CD1c-positive myeloid dendritic cell (primary cell): ENCODE results near the gene PIAS4.

Experiments
- DNase-seq: peaks from one replicate; pipeline ENCODE4 v3.0.0-alpha.2; 2016; ENCODE audit errors: extremely low spot score

Gene PIAS4

DNA sequence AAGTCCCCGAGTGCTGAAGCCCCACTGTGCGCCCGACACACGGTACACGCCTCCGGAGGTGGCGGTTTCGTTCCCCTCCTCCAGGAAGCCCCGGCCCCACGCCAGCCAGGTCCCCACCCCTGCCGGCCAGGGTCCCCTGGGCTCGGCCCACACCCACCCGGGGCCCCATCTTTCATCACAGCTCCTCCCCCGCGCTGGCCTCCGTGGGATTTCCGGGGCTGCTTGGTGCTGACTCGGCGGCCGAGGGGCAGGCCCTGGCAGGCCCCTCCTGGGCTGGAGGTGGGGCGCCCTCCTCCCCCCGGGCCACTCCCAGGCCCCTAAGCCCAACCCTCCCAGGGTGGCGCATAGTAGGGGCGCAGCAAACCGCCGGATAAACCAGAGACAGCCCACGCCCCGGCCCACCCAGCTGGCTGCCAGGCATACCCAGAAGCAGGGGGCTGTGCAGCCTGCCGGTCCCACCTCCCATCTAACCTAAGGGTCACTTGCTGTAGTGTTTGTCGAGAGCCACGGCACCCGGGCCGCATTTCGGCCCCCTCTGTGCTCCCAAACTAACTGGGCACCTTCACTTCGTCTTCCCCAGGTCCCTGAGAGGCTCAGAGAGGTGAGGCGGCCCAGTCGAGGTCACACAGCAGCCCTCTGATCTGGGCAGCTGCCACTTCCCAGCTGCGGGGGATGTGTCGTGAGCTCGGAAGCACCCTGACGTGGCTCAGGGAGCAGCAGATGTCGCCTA is 52.5 kb downstream of the PIAS4 start:
- peak; percentile 59 for DNase-seq

DNA sequence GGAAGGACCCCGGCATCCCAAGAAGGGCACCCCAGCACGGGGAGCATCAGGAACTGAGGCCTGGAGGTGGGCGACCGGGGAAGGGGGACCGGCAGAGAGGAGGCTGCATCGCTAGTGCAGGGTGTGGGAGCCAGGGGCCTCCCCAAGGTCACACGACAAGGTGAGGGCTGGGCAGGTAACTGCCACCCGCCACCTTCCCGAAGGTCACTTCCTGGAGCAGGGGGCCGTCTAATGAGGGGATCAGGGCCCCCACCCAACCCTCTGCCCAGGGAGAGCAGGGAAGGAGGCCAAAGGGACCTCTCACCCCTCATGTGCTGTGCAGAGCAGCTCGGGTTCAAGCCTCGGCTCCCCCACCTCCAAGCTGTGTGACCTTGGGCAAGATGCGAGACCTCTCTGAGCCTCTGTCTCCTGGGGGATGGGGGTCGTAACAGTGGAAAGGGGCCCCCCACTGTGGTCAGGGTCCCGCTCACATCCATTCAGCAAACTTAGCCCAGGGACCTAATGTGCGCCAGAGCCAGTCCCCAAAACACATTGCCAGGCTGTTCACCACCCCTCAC is 53.2 kb downstream of the PIAS4 start:
- no peak for DNase-seq

DNA sequence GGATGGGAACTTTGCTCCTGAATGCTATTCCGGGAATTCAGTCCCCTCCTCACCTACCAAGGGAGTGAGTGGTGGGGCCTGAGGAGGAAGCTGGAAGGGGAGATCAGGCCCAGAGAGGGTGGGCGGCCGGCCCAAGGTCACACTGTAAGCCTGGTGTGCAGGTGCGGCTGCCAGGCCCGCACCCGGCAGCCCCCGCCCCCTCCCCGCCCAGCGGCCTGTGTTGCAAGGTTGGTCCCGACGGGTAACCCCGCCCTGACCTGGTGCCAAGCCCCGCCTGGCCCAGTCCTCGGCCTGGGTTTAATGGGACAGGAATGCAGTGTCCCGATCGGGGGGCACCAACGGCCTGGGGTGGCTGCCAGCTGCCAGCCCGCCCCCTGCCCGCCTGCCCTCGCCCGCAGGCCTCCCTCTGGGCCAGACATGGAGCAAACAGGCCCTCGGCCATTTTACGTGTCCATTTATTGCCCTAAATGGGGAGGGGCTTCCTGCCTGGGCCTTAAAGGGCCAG is 53.7 kb downstream of the PIAS4 start:
- DNase-seq = peak; percentile 31

DNA sequence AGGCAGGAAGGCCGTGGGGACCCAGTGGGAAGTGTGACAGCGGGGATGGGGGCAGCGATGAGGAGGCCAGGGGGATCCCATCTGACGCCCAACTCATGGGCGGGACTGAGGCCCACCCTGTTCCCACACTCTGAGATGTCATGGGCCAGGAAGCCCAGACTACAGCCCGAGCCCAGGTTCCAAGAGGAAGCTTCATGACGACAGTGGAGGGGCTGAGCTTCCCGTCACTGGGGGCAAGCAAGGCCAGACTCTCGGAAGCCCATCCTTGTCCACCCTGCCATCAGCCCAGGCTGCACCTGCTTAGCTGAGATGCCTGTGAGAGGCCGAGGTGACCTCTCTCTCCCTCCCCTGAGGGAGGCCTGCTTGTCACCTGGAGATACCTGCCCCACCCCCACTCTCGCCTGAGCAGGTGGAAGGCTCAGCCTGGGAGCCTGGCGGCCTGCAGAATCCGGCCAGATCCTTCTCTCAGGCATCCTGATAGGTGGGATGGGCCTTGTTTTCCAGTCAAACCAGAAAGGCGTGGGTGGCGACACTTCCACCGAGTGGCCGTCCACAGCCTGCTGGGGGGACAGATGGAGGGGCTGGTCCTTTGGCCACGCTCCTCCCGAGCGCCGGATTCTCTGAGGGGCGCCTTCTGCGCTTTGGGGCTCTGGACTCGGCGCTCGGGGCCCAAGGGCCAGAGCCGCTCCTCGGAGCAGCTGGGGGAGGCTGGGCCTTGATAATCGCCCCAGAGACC is 54.3 kb downstream of the PIAS4 start:
- DNase-seq = no peak

- no peak for DNase-seq
These were observed 55.2 kb downstream of the PIAS4 start for GRCh38 chr19:4062419-4063368.

GRCh38 chr19:4063369-4064148 is 56.0 kb downstream of the PIAS4 start:
- DNase-seq = no peak

DNA sequence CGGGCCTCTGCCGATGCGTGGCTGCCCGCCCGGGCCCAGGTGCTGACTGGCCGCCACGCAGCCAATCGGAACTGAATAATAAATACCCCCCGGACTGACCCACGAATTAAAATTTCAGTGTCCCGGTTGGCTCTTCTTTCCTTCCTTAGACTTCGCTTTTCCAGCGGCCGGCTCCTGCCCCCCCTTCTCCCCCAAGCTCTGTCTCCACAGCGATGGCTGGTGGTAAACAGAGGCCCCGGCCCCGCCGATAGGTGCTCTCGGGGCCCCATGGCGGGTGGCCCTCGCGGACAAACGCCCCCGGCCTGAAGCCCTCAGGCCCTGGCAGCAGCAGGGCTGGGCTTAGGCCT is 56.6 kb downstream of the PIAS4 start:
- no peak for DNase-seq

- peak; percentile 45 for DNase-seq
These were observed 57.1 kb downstream of the PIAS4 start for GRCh38 chr19:4064496-4065260.

DNA sequence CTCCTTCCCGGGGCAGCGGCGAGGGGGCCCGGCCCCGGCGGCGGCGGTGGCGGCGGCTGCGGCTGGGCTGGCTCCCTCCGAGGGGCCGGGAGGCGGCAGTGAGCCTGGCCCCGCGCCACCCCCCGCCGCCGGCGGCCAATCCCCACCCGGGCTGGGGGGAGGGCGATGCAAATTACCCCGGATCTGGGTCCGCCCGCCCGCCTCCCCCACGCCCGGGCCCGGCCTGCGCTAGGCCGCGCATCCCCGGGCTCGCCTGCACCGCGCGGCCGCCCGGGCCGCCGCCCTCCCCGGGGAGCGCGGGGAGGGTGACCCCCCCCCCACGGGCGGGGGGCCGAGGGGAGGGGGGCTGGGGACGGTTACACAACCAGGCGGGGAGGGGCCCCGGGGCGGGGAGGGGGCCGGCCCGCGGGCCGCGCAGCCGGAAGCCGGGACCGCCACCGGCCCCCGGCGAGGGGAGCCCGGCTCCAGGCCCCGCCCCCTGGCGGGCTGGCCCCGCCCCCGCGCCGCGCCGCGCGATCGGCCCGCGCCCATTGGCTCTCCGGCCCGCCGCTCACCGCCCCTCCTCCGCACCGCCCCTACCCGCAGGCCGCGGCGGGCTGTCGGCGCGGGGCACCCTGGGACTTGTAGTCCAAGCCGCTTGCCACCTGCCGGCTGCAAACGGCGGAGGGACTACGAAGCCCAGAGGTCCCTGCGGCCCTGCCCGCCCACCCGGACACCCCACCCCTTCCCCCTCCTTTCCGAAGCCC is 58.1 kb downstream of the PIAS4 start:
- peak; percentile 98 for DNase-seq

- DNase-seq = no peak
These were observed 58.7 kb downstream of the PIAS4 start for GRCh38 chr19:4066176-4066606.

GRCh38 chr19:4066682-4067395 is 59.3 kb downstream of the PIAS4 start, which contains the start of gene ZBTB7A:
TSS of gene ZBTB7A (minus strand) at chr19:4066899. CDS start at chr19:4055232, 11,667 bp downstream.
- peak; percentile 85 for DNase-seq

- DNase-seq = peak; percentile 53
These were observed 60.0 kb downstream of the PIAS4 start for GRCh38 chr19:4067396-4068046.

DNA sequence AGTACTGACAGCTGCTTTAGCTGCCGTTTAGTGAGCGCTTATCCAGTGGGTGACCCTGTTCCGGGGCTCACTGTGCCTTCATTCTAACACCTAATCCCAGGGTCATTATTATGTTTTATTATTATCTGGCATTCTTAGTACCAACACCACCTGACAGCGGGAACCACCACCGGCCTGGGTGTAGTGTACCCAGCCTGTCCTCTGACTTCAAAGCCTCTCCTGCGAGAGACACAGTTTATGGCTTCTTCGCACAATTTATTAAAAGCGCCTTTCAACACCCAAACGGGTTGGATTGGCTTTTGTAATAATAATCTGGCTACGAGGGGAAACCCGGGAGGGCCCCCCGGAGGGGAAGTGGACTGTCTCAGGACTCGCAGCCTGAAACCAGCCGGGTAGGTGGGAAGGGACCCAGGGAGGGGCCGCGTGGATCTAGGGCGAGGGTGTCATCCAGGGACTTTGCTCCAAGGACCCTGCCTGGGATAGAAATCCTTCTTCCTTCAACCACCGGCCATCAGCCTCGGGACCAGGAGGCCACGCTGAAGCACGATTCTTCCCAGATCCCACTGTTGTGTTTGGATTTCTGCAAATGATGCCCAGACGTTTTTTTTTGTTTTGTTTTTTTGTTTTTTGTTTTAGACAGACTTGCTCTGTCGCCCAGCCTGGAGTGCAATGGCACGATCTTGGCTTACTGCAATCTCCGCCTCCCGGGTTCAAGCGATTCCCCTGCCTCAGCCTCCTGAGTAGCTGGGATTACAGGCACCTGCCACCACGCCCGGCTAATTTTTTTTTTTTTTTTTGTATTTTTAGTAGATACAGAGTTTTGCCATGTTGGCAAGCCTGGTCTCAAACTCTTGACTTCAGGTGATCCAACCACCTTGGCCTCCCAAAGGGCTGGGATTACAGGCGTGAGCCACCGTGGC is 60.8 kb downstream of the PIAS4 start:
- DNase-seq = peak; percentile 72

GRCh38 chr19:4069331-4069959 is 61.9 kb downstream of the PIAS4 start:
- DNase-seq = peak; percentile 75

DNA sequence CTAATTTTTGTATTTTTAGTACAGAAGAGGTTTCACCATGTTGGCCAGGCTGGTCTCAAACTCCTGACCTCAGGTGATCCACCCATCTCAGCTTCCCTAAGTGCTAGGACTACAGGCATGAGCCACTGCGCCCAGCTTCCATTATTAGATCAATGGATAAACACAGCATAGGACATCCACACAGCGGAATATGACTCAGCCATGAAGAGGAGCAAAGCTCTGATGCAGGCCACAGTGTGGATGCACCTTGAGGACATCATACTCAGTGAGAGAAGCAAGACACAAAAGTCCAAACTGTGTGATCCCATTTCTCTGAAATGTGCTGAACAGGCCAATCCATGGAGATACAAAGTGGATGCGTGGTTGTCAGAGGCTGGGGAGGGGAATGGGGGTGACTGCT is 64.1 kb downstream of the PIAS4 start:
- no peak for DNase-seq

- DNase-seq = peak; percentile 93
These were observed 67.8 kb downstream of the PIAS4 start for GRCh38 chr19:4075373-4075772.

DNA sequence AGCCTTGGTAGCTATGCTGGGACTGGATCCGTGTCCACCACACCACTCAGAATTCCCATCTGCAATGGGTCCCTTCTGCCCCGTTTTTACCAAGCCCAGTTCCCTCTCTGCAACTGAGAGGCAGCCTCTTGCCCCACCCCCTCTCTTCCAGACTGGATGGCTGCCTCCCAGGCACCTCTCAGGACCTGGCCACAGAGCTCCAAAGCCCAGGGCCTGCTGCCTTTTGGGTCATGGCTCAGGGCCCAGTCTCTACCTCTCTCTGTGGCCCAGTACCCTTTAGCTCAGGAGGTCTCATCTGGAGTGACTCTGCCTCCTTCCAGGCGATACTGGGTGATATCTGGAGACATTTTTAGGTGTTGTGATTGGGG is 69.5 kb downstream of the PIAS4 start:
- DNase-seq = no peak
